H1 (cell line): ENCODE data around the gene GRM5.

Source experiments
- CHD7 ChIP-seq: fragments of 300-600 bp; sonication (generic); IDR thresholded peaks from 2 replicates; pipeline ENCODE4 v1.7.1; 2012; ENCODE audit warnings: low read length, moderate library complexity, mild to moderate bottlenecking, inconsistent platforms; ENCODE audit not compliant: insufficient replicate concordance
- CTCF ChIP-seq, 3 experiments: IDR thresholded peaks; 1 replicate in 2 of 3; 2 replicates in 1 of 3; pipeline versions ENCODE4 v1.5.1 to v1.6.1; 2011; ENCODE audit warnings: low read length in 3 of 3, mild to moderate bottlenecking in 3 of 3, inconsistent platforms in 2 of 3, low read depth in 1 of 3, moderate library complexity in 1 of 3; ENCODE audit not compliant: insufficient read depth in 1 of 3; ENCODE audit errors: control extremely low read depth in 1 of 3
- EZH2 ChIP-seq: fragments of 200-600 bp; sonication (generic); IDR thresholded peaks from 2 replicates; pipeline ENCODE4 v1.7.1; 2012; ENCODE audit warnings: low read depth, mild to moderate bottlenecking, moderate library complexity, low read length, inconsistent platforms; ENCODE audit not compliant: severe bottlenecking
- JUN ChIP-seq: IDR thresholded peaks from 2 replicates; pipeline ENCODE4 v1.6.1; 2011; ENCODE audit warnings: low read depth, mild to moderate bottlenecking, improper control_type of control experiment, low read length
- SIX5 ChIP-seq: IDR thresholded peaks from 2 replicates; pipeline ENCODE4 v1.6.1; 2011; ENCODE audit warnings: mild to moderate bottlenecking, low read depth, low read length
- TAF1 ChIP-seq: IDR thresholded peaks from 2 replicates; pipeline ENCODE4 v1.6.1; 2011; ENCODE audit warnings: mild to moderate bottlenecking, low read depth, low read length

GRCh38 chr11:88535916-88536547 is 529.8 kb downstream of the GRM5 start:
- TF ChIP-seq JUN = no peak
- TF ChIP-seq SIX5 = no peak
- TF ChIP-seq TAF1 = no peak
- TF ChIP-seq CHD7 = no peak
- no peak for TF ChIP-seq CTCF (IDR thresholded peaks at IDR 0.05; ENCODE audit: control extremely low read depth in 1 of 3, insufficient read depth in 1 of 3, low read depth in 1 of 3, low read length in 3 of 3)
- TF ChIP-seq EZH2 = no peak
